Muscle layer of colon (tissue), 2 donors: Measurements from ENCODE around the gene CORO6.

ENCODE experiments used
- H3K27ac ChIP-seq: one replicate; pipeline ENCODE4 v1.7.0; 2013; ENCODE audit warnings: low read depth, mild to moderate bottlenecking, low read length, moderate library complexity
- H3K27me3 ChIP-seq, 2 donors: one replicate each; pipeline ENCODE4 v1.7.0; 2013; ENCODE audit warnings: low read length in 2 of 2, mild to moderate bottlenecking in 2 of 2; ENCODE audit not compliant: insufficient read depth in 2 of 2, control insufficient read depth in 1 of 2
- H3K36me3 ChIP-seq: one replicate; pipeline ENCODE4 v1.7.0; 2013; ENCODE audit warnings: mild to moderate bottlenecking, low read length; ENCODE audit not compliant: insufficient read depth
- H3K4me1 ChIP-seq: one replicate; pipeline ENCODE4 v1.7.0; 2013; ENCODE audit warnings: mild to moderate bottlenecking, low read length; ENCODE audit not compliant: insufficient read depth
- H3K4me3 ChIP-seq, 2 donors: one replicate each; pipeline ENCODE4 v1.7.0; 2013; ENCODE audit warnings: low read length in 2 of 2, low read depth in 1 of 2, mild to moderate bottlenecking in 1 of 2, moderate library complexity in 1 of 2
- H3K9ac ChIP-seq: one replicate; pipeline ENCODE4 v1.7.0; 2013; ENCODE audit warnings: low read length
- H3K9me3 ChIP-seq: one replicate; pipeline ENCODE4 v1.7.0; 2013; ENCODE audit warnings: mild to moderate bottlenecking, low read length
- donor health status: abdominal sarcoma.
- donor health status: Adenocarcinoma of cecum.

The CORO6 gene

DNA sequence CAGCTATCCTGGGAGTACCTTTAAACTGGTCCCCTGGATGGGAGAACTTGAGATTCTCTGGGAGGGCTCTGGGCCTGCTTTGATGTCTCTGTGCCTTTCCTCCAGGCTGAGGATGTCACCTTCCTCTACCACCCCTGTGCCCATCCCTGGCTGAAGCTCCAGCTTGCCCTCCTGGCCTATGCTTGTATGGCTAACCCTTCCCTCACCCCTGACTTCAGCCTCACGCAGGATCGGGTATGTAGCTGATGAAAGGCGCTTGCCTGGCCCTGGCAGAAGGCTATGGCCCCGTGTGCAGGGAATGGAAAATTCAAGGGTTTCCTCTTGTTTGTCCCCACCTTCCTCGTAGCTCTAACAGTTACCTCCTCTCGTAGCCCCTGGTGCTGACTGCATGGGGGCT is 51.2 kb downstream of the CORO6 start:
- peaks cover 19% of the 10 kb centered on the region for H3K4me1 ChIP-seq
- H3K36me3 ChIP-seq = peaks cover 16% of the 10 kb centered on the region
- H3K27me3 ChIP-seq = no peaks in the 10 kb centered on the region
- no peaks in the 10 kb centered on the region for H3K9me3 ChIP-seq
- no peak overlapping the region for H3K4me3 ChIP-seq
- no peak overlapping the region for H3K27ac ChIP-seq
- no peak overlapping the region for H3K9ac ChIP-seq

GRCh38 chr17:29570521-29570920 is 52.2 kb downstream of the CORO6 start:
- no peak overlapping the region for H3K4me3 ChIP-seq
- H3K36me3 ChIP-seq = peaks cover 6% of the 10 kb centered on the region
- peaks cover 22% of the 10 kb centered on the region for H3K4me1 ChIP-seq
- no peak overlapping the region for H3K27ac ChIP-seq
- H3K9ac ChIP-seq = no peak overlapping the region
- no peaks in the 10 kb centered on the region for H3K27me3 ChIP-seq
- H3K9me3 ChIP-seq = no peaks in the 10 kb centered on the region

DNA sequence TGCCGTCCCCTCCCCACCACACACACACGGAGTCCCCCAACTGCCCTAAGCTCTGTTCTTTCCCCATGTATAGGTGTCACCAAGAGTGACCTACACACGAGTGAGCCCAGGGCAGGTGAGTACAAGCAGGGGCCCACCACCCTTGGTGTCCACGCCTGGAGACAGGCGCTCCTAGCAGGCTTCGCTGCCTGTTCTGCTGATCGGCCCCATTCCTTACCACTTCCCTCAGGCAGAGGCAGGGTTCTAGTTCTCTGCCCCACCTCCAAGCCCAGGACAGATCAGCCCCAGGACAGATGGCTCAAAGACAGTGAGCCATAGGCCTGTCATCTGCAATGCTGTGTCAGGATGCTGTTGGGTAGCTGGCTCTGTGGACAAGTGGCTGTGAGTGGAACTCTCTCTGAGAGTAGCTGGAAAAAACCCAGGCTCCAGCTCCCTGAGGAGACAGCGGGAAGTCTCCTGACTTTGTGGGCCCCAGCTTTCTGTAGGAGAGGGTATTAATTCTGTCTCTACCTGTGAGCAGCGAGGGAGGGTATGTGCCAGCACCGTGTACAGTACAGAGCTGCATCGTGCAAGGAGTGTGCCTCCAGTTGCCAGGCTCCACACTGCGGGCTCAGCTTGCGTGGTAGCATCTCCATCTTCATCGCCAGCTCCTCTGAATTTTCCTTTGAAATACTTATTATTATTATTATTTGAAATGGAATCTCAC is 53.3 kb downstream of the CORO6 start:
- Histone ChIP-seq H3K4me3 (peak overlapping the region; percentile 68 to 73), H3K36me3 (no peaks in the 10 kb centered on the region), H3K27ac (peak overlapping the region; percentile 82), H3K9me3 (no peaks in the 10 kb centered on the region), H3K9ac (peak overlapping the region; percentile 38), H3K27me3 (no peaks in the 10 kb centered on the region), H3K4me1 (peaks cover 24% of the 10 kb centered on the region)

- H3K27ac ChIP-seq = peak within 1 kb of the TSS; percentile 82
- no peaks in the 10 kb centered on the region for H3K9me3 ChIP-seq
- peaks cover 24% of the 10 kb centered on the region for H3K4me1 ChIP-seq
- H3K9ac ChIP-seq = peak within 1 kb of the TSS; percentile 38
- no peaks in the 10 kb centered on the region for H3K36me3 ChIP-seq
- H3K4me3 ChIP-seq = peak within 1 kb of the TSS; percentile 68 to 88
- H3K27me3 ChIP-seq = no peaks in the 10 kb centered on the region
Measured at GRCh38 chr17:29568331-29569244, 54.1 kb downstream of the CORO6 start, which contains the start of gene TP53I13. Gene TP53I13, plus strand, starts transcription at chr17:29568701. Its CDS starts 58 bp downstream, at chr17:29568759.

GRCh38 chr17:29567554-29568330 is 55.0 kb downstream of the CORO6 start:
- Histone ChIP-seq H3K9me3 (no peaks in the 10 kb centered on the region), H3K27ac (peak overlapping the region; percentile 36), H3K36me3 (no peaks in the 10 kb centered on the region), H3K27me3 (no peaks in the 10 kb centered on the region), H3K4me1 (peaks cover 19% of the 10 kb centered on the region), H3K4me3 (peak overlapping the region; percentile 65 to 88), H3K9ac (peak overlapping the region; percentile 27)

- Histone ChIP-seq H3K27me3 (no peaks in the 10 kb centered on the region), H3K4me3 (peak overlapping the region; percentile 65 to 88), H3K9me3 (no peaks in the 10 kb centered on the region), H3K36me3 (peaks cover under 1% of the 10 kb centered on the region), H3K9ac (peak overlapping the region; percentile 27), H3K4me1 (peaks cover 18% of the 10 kb centered on the region), H3K27ac (peak overlapping the region; percentile 36)
Measured at GRCh38 chr17:29567304-29567553, 55.5 kb downstream of the CORO6 start.

DNA sequence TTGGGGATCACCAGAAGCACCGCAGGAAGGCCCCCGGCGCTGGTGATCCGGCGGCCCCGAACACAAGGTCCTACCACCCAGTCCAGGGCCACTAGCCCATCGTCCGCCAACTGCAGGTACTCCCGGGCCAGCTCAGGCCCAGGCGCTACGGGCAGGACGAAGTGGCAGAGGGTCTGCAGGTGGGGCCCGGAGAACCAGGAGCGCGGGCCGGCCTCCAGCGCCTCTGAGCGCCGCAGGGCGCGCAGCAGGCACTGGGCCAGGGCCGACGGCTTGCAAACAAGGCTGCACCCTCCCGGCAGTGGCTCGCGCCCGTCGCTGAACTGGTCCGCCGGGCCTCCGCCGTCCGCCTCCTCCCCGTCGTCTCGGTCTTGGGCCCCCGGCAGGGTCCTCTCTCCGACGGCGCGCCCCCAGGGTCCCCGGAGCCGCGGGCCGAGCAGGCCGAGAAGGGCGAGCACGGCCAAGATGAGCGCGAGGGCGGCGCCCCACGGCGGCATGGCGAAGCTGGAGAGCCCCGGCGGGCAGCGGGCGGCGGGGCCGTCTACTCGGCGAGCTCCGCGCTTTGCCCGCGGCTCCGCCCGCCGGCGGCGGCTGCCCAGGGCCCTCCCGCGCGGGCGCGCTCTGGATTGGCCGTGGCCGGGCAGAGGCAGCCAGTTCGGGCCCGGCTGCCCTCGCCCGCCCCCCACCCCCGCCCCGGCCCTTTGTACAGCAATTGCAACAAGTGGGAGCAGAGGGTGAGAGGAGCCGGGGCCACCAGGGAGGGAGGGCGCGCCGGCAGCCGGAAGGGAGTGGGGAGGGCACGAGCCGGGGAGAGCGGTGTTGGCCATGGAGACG is 56.0 kb downstream of the CORO6 start, which contains the start of gene ABHD15:
Gene ABHD15 (minus strand): TSS at position 565 of the 831 bp plus-strand sequence. CDS start 71 bp downstream, at position 494.
- H3K4me1 ChIP-seq = peaks cover 13% of the 10 kb centered on the region
- H3K9me3 ChIP-seq = no peaks in the 10 kb centered on the region
- H3K27me3 ChIP-seq = no peaks in the 10 kb centered on the region
- H3K4me3 ChIP-seq = peak within 1 kb of the TSS; percentile 65 to 88
- H3K27ac ChIP-seq = peak within 1 kb of the TSS; percentile 36
- H3K9ac ChIP-seq = peak within 1 kb of the TSS; percentile 27
- H3K36me3 ChIP-seq = peaks cover 5% of the 10 kb centered on the region

DNA sequence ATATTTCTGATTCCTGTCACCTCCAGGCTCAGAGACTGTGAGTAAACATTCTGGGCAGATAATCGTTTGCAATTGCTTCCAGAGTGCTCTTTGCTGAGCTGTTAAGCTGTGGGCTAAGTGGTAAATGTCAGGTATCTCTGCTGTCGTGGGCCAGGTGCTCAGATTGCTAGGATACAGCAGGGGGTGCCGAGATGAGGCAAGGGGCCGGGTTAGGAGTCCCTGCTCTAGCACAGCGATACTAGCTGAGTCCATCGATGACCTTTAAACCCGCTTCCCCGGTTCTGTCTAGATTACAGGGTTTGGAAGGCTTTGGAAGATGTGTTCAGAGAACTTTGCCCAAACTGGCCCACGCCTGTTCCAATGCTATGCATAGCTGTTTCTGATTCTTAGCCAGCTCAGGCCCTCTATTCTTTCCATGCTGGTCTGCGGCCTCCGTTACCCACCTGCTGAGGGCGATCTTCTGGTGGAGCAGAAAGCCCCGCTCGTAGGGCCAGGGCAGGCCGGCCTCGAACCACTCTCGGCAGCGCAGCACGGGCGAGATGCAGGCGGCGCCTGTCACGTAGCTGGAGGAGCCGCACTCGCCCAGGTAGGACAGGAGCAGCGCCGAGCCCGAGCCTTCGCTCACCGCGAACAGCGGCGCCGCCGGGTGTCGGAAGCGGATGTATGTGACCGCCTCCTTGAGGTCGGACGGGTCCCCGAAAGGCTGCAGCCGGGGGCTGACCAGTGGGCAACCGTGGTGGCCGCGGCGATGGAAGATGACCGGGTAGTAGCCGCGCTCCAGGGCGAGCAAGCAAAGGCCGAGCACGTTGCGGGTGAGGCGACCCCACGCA is 56.9 kb downstream of the CORO6 start:
- H3K4me1 ChIP-seq = peaks cover 21% of the 10 kb centered on the region
- no peaks in the 10 kb centered on the region for H3K27me3 ChIP-seq
- peak overlapping the region; percentile 31 for H3K27ac ChIP-seq
- no peak overlapping the region for H3K9ac ChIP-seq
- peaks cover 5% of the 10 kb centered on the region for H3K36me3 ChIP-seq
- no peaks in the 10 kb centered on the region for H3K9me3 ChIP-seq
- peak overlapping the region; percentile 53 to 54 for H3K4me3 ChIP-seq
